CD4-positive, alpha-beta T cell treated with Interleukin-4 for 1 hour (primary cell): ENCODE results near the gene CALN1.

Experiments used
- DNase-seq, 2 donors: peaks; one replicate each; pipeline ENCODE4 v3.0.0-alpha.2; 2020 to 2022

CALN1 gene

GRCh38 chr7:72321637-72322036 is 90.5 kb downstream of the CALN1 start:
- DNase-seq = no peak

- DNase-seq = no peak
Observed at GRCh38 chr7:72321081-72321480, 91.1 kb downstream of the CALN1 start.

GRCh38 chr7:72317341-72317740 is 94.8 kb downstream of the CALN1 start:
- DNase-seq = no peak

- DNase-seq = no peak
Observed at GRCh38 chr7:72316148-72316547, 96.0 kb downstream of the CALN1 start.

- no peak for DNase-seq
Observed at GRCh38 chr7:72313906-72314305, 98.2 kb downstream of the CALN1 start.

- no peak for DNase-seq
Observed at GRCh38 chr7:72310301-72310700, 101.8 kb downstream of the CALN1 start.

GRCh38 chr7:72309476-72309875 is 102.7 kb downstream of the CALN1 start:
- no peak for DNase-seq

GRCh38 chr7:72308986-72309385 is 103.2 kb downstream of the CALN1 start:
- DNase-seq = no peak

- DNase-seq = no peak
Observed at GRCh38 chr7:72307566-72307965, 104.6 kb downstream of the CALN1 start.

- no peak for DNase-seq
Observed at GRCh38 chr7:72298912-72299311, 113.2 kb downstream of the CALN1 start.

GRCh38 chr7:72298091-72298490 is 114.0 kb downstream of the CALN1 start:
- DNase-seq = no peak

GRCh38 chr7:72297636-72298035 is 114.5 kb downstream of the CALN1 start:
- no peak for DNase-seq

GRCh38 chr7:72292794-72293193 is 119.3 kb downstream of the CALN1 start:
- DNase-seq = no peak

GRCh38 chr7:72292118-72292517 is 120.0 kb downstream of the CALN1 start:
- DNase-seq = no peak

GRCh38 chr7:72286519-72286918 is 125.6 kb downstream of the CALN1 start:
- no peak for DNase-seq

- no peak for DNase-seq
Observed at GRCh38 chr7:72283309-72283708, 128.8 kb downstream of the CALN1 start.

- no peak for DNase-seq
Observed at GRCh38 chr7:72281308-72281707, 130.8 kb downstream of the CALN1 start.

- no peak for DNase-seq
Observed at GRCh38 chr7:72279203-72279602, 132.9 kb downstream of the CALN1 start.

GRCh38 chr7:72278550-72278949 is 133.6 kb downstream of the CALN1 start:
- no peak for DNase-seq

- DNase-seq = no peak
Observed at GRCh38 chr7:72275382-72276070, 136.6 kb downstream of the CALN1 start.

- no peak for DNase-seq
Observed at GRCh38 chr7:72272479-72272878, 139.7 kb downstream of the CALN1 start.

- DNase-seq = no peak
Observed at GRCh38 chr7:72268796-72269195, 143.3 kb downstream of the CALN1 start.

GRCh38 chr7:72268090-72268489 is 144.0 kb downstream of the CALN1 start:
- no peak for DNase-seq

- DNase-seq = no peak
Observed at GRCh38 chr7:72267291-72267800, 144.8 kb downstream of the CALN1 start.

- DNase-seq = no peak
Observed at GRCh38 chr7:72266771-72267170, 145.4 kb downstream of the CALN1 start.
